H1 (cell line): ENCODE data around the gene MAPK4. TPM values are rescaled to one million over a fixed set of nuclear protein-coding genes. Genes with fewer than 3 reads are reported as not detected.
"Not testable (repeated sequence)": the region's sequence is repeated elsewhere in the genome, so short reads cannot be mapped to it uniquely, and the experiment has no call there.

ENCODE experiments used
- CTCF ChIA-PET: fragments of 300-600 bp; sonication (Branson Sonifier 250); formaldehyde crosslinking; loops from one replicate; lab custom pipeline; 2021; ENCODE audit not compliant: partially characterized antibody; lab: Charles Lee
- POLR2A ChIA-PET: fragments of 300-600 bp; sonication (Branson Sonifier 250); formaldehyde crosslinking; loops from one replicate; lab custom pipeline; 2021; ENCODE audit warnings: inconsistent platforms; ENCODE audit not compliant: partially characterized antibody; lab: Charles Lee
- DNase-seq, 2 experiments: peaks; one replicate each; pipeline versions ENCODE4 v3.0.0 to v3.0.0-alpha.2; 2010 to 2022; ENCODE audit warnings: low spot score in 2 of 2, low read depth in 1 of 2, mixed read lengths in 1 of 2
- FAIRE-seq: peaks from 2 replicates; lab custom pipeline; 2011; peaks lifted over from hg19 to GRCh38; lab: Jason Lieb, UNC
- H2AFZ ChIP-seq: 2 replicates; pipeline ENCODE4 v1.8.1; 2012; ENCODE audit warnings: low read length, inconsistent platforms
- H2AK5ac ChIP-seq: 2 replicates; pipeline ENCODE4 v1.6.1; 2013; ENCODE audit warnings: low read depth, low read length
- H2BK120ac ChIP-seq: replicated peaks from 2 replicates; pipeline ENCODE3; 2013; ENCODE audit warnings: low read depth, low read length, inconsistent platforms
- H2BK12ac ChIP-seq: 2 replicates; pipeline ENCODE4 v1.6.1; 2013; ENCODE audit warnings: low read depth, low read length
- H2BK15ac ChIP-seq: 2 replicates; pipeline ENCODE4 v1.6.1; 2013; ENCODE audit warnings: low read length
- H2BK20ac ChIP-seq: 2 replicates; pipeline ENCODE4 v1.6.1; 2013; ENCODE audit warnings: low read length
- H2BK5ac ChIP-seq: 2 replicates; pipeline ENCODE4 v1.6.1; 2013; ENCODE audit warnings: low read depth, low read length
- H3K14ac ChIP-seq: 2 replicates; pipeline ENCODE4 v1.6.1; 2013; ENCODE audit warnings: inconsistent platforms; ENCODE audit not compliant: insufficient read length
- H3K18ac ChIP-seq: 2 replicates; pipeline ENCODE4 v1.6.1; 2013; ENCODE audit warnings: low read length; ENCODE audit errors: extremely low read depth
- H3K23ac ChIP-seq: 2 replicates; pipeline ENCODE4 v1.6.1; 2013; ENCODE audit warnings: inconsistent platforms; ENCODE audit not compliant: insufficient read length
- H3K23me2 ChIP-seq: 2 replicates; pipeline ENCODE4 v1.6.1; 2013; ENCODE audit warnings: low read depth, low read length
- H3K27ac ChIP-seq: 2 replicates; pipeline ENCODE4 v1.6.1; 2011; ENCODE audit warnings: low read depth, low read length, inconsistent platforms
- H3K27me3 ChIP-seq, 4 experiments: replicated peaks in 1 of 4; 1 replicate in 1 of 4; 2 replicates in 3 of 4; pipeline versions ENCODE4 v1.6.1 to v1.8.1; 2011 to 2013; ENCODE audit warnings: low read length in 3 of 4, mild to moderate bottlenecking in 3 of 4, inconsistent platforms in 2 of 4, mixed read lengths in 2 of 4, moderate library complexity in 1 of 4; ENCODE audit not compliant: control insufficient read depth in 3 of 4, insufficient read depth in 3 of 4; ENCODE audit errors: extremely low read depth in 1 of 4
- H3K36me3 ChIP-seq, 4 experiments: 2 replicates each; pipeline versions ENCODE4 v1.6.1 to v1.8.1; 2011 to 2013; ENCODE audit warnings: mild to moderate bottlenecking in 4 of 4, low read length in 3 of 4, moderate library complexity in 2 of 4, control low read depth in 1 of 4, inconsistent platforms in 1 of 4; ENCODE audit not compliant: insufficient read depth in 4 of 4, control insufficient read depth in 2 of 4
- H3K4ac ChIP-seq: replicated peaks from 2 replicates; pipeline ENCODE3; 2013; ENCODE audit warnings: low read length, low read depth, mixed read lengths, inconsistent platforms; ENCODE audit not compliant: insufficient read length
- H3K4me1 ChIP-seq, 4 experiments: replicated peaks in 1 of 4; 1 replicate in 1 of 4; 2 replicates in 3 of 4; pipeline versions ENCODE4 v1.6.1 to v1.8.1; 2011 to 2013; ENCODE audit warnings: low read length in 3 of 4, inconsistent platforms in 2 of 4, mixed read lengths in 1 of 4; ENCODE audit not compliant: insufficient read depth in 4 of 4, control insufficient read depth in 3 of 4
- H3K4me2 ChIP-seq, 2 experiments: 2 replicates each; pipeline versions ENCODE4 v1.6.1 to v1.8.1; 2011 to 2013; ENCODE audit warnings: low read depth in 2 of 2, low read length in 2 of 2, control low read depth in 1 of 2, inconsistent platforms in 1 of 2, mild to moderate bottlenecking in 1 of 2; ENCODE audit not compliant: insufficient read depth in 1 of 2
- H3K4me3 ChIP-seq, 4 experiments: fragments of 200-600, 300-600 bp in 1 of 4; sonication (generic), shearing (Covaris generic), sonication (Bioruptor Twin) in 1 of 4; 2 replicates each; pipeline versions ENCODE4 v1.5.1 to v1.8.1; 2011 to 2016; ENCODE audit warnings: low read length in 4 of 4, low read depth in 3 of 4, control low read depth in 2 of 4, inconsistent platforms in 2 of 4, mild to moderate bottlenecking in 2 of 4, mixed read lengths in 1 of 4, moderate library complexity in 1 of 4; ENCODE audit not compliant: insufficient read depth in 2 of 4; ENCODE audit errors: extremely low read depth in 1 of 4
- H3K56ac ChIP-seq: replicated peaks from 2 replicates; pipeline ENCODE3; 2013; ENCODE audit warnings: low read depth, mild to moderate bottlenecking, mixed read lengths, low read length, inconsistent platforms; ENCODE audit not compliant: insufficient read length
- H3K79me1 ChIP-seq: 2 replicates; pipeline ENCODE4 v1.6.1; 2013; ENCODE audit warnings: low read depth, low read length, control low read depth
- H3K79me2 ChIP-seq, 2 experiments: 2 replicates each; pipeline versions ENCODE4 v1.6.1 to v1.8.1; 2012 to 2013; ENCODE audit warnings: low read length in 2 of 2, mild to moderate bottlenecking in 2 of 2, inconsistent platforms in 1 of 2; ENCODE audit not compliant: insufficient read depth in 2 of 2, control insufficient read depth in 1 of 2
- H3K9ac ChIP-seq, 4 experiments: replicated peaks in 1 of 4; 1 replicate in 1 of 4; 2 replicates in 3 of 4; pipeline versions ENCODE4 v1.6.1 to v1.8.1; 2011 to 2013; ENCODE audit warnings: low read depth in 3 of 4, low read length in 3 of 4, control low read depth in 2 of 4, mild to moderate bottlenecking in 2 of 4, moderate library complexity in 2 of 4, inconsistent platforms in 1 of 4; ENCODE audit errors: extremely low read depth in 1 of 4
- H3K9me3 ChIP-seq, 2 experiments: 2 replicates each; pipeline versions ENCODE4 v1.6.1 to v1.8.1; 2012 to 2013; ENCODE audit warnings: mild to moderate bottlenecking in 2 of 2, moderate library complexity in 2 of 2, control low read depth in 1 of 2, inconsistent platforms in 1 of 2, low read depth in 1 of 2, low read length in 1 of 2, mixed read lengths in 1 of 2; ENCODE audit not compliant: insufficient read depth in 2 of 2
- H4K20me1 ChIP-seq, 2 experiments: replicated peaks in 1 of 2; 2 replicates each; pipeline versions ENCODE3 to v1.8.1; 2011 to 2013; ENCODE audit warnings: inconsistent platforms in 2 of 2, low read length in 2 of 2, mild to moderate bottlenecking in 1 of 2; ENCODE audit not compliant: insufficient read depth in 2 of 2, control insufficient read depth in 1 of 2
- H4K5ac ChIP-seq: 2 replicates; pipeline ENCODE4 v1.6.1; 2013; ENCODE audit warnings: low read length, low read depth, mixed read lengths, inconsistent platforms; ENCODE audit not compliant: insufficient read length
- H4K8ac ChIP-seq: 2 replicates; pipeline ENCODE4 v1.8.0; 2013; ENCODE audit warnings: mild to moderate bottlenecking, moderate library complexity, low read length, inconsistent platforms; ENCODE audit not compliant: insufficient read depth; ENCODE audit errors: extremely low read depth
- H4K91ac ChIP-seq: replicated peaks from 2 replicates; pipeline ENCODE3; 2013; ENCODE audit warnings: low read length, mixed read lengths, inconsistent platforms; ENCODE audit not compliant: insufficient read length
- WGBS, 2 experiments: shearing (Covaris generic) in 1 of 2; methylation state at CpG; one replicate each; pipeline versions ENCODE4 v1.1.6 to v1.1.7; 2013 to 2015; ENCODE audit warnings: low lambda C conversion rate in 2 of 2, mixed read lengths in 2 of 2, inconsistent platforms in 1 of 2, low coverage in 1 of 2, missing lambda C conversion rate in 1 of 2; ENCODE audit not compliant: insufficient replicate concordance in 2 of 2, insufficient coverage in 1 of 2, insufficient read length in 1 of 2; ENCODE audit errors: extremely low coverage in 1 of 2, missing lambda C conversion rate in 1 of 2; 5-methylcytosine and 5-hydroxymethylcytosine counted together
- polyA plus RNA-seq, 7 experiments: library from polyadenylated mRNA; depleted of rRNA in 3 of 7; stranded (reverse) in 5 of 7; unstranded in 2 of 7; fragments of >200 nt in 5 of 7; fragments of 200-250 nt in 2 of 7; gene quantifications; 1 replicate in 5 of 7; 2 replicates in 1 of 7; 4 replicates in 1 of 7; pipeline versions ENCODE4 v1.2.1 to v1.2.3, GENCODE V29; 2011 to 2013; ENCODE audit warnings: missing spikeins in 2 of 7, mixed read lengths in 2 of 7
- total RNA-seq: library from RNA; stranded (reverse); fragmentation: NEBNext Ultra II Directional; extraction: Animal tissue kit (Norgen Biotek cat#: 25700); gene quantifications from 2 replicates; pipeline ENCODE4 v1.2.1, GENCODE V29; 2021

MAPK4 gene
- total and polyA plus RNA-seq, 2 of the 8 experiments (the other 6 are each of a cell fraction or from before 2014, with no cell fraction given) = 3.2 to 3.7 TPM

DNA sequence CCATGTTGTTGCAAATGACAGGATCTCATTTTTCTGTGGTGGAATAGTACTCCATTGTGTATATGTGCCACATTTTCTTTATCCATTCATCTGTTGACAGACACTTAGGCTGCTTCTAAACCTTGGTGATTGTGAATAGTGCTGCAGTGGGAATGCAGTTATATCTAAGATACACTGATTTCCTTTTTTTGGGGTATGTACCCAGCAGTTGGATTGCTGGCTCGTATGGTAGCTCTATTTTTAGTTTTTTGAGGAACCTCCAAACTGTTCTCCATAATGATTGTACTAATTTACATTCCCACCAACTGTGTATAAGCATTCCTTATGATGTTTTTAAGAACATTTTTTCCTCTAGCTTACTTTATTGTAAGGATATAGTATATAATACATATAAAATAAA lies 8.2 kb upstream of the MAPK4 start:
- H2BK20ac ChIP-seq, H3K36me3 ChIP-seq, H3K79me1 ChIP-seq, FAIRE-seq, H3K27ac ChIP-seq, H3K23me2 ChIP-seq, DNase-seq, POLR2A ChIA-PET, H3K4me2 ChIP-seq, H2BK15ac ChIP-seq, H3K14ac ChIP-seq, H4K8ac ChIP-seq, H3K4ac ChIP-seq, H3K27me3 ChIP-seq, H3K23ac ChIP-seq, H2BK12ac ChIP-seq, H2BK120ac ChIP-seq, H3K18ac ChIP-seq, H4K20me1 ChIP-seq, H2AK5ac ChIP-seq, H3K9me3 ChIP-seq, H3K4me1 ChIP-seq, H2BK5ac ChIP-seq, H3K56ac ChIP-seq, H3K4me3 ChIP-seq, H4K91ac ChIP-seq, H4K5ac ChIP-seq, H2AFZ ChIP-seq, H3K9ac ChIP-seq, H3K79me2 ChIP-seq: not testable (repeated sequence)
- CTCF ChIA-PET = interaction anchor here (2.3 kb wide), 1 partner anchor 9 kb away, joined by 5 read pairs; no protein-coding TSS in a partner anchor
- WGBS, 2 experiments = 92% methylated on average over 1 of the region's 1 CpG; no CpG with 5 or more reads in 1 of the 2 experiments
